SK-N-SH (cell line): ENCODE data around the gene PARVA.

Experiments used
- EP300 ChIP-seq, 2 experiments: IDR thresholded peaks; 2 replicates each; pipeline versions ENCODE4 v1.4.0 to v1.6.1; 2012; ENCODE audit warnings: borderline replicate concordance in 1 of 2, low read depth in 1 of 2, low read length in 1 of 2
- EZH2phosphoT487 ChIP-seq: fragments of 200-600 bp; sonication (generic); IDR thresholded peaks from 2 replicates; pipeline ENCODE4 v1.6.1; 2017; ENCODE audit warnings: low read depth, mixed run types, mild to moderate bottlenecking, antibody characterized with exemption, moderate library complexity, borderline replicate concordance
- FOXM1 ChIP-seq: IDR thresholded peaks from 2 replicates; pipeline ENCODE4 v1.4.0; 2012; ENCODE audit warnings: low read depth, mild to moderate bottlenecking
- NFIC ChIP-seq: IDR thresholded peaks from 2 replicates; pipeline ENCODE4 v1.4.0; 2012; ENCODE audit warnings: borderline replicate concordance
- POLR2AphosphoS5 ChIP-seq: IDR thresholded peaks from 2 replicates; pipeline ENCODE4 v1.6.1; 2012; ENCODE audit warnings: low read depth, low read length
- RAD21 ChIP-seq: IDR thresholded peaks from 2 replicates; pipeline ENCODE4 v1.6.1; 2012; ENCODE audit warnings: mild to moderate bottlenecking, low read length
- SIN3A ChIP-seq: IDR thresholded peaks from 2 replicates; pipeline ENCODE4 v1.6.1; 2012; ENCODE audit warnings: low read depth, mild to moderate bottlenecking, low read length, moderate library complexity, borderline replicate concordance
- SMC3 ChIP-seq: IDR thresholded peaks from 2 replicates; pipeline ENCODE4 v1.6.1; 2012; ENCODE audit warnings: low read depth, low read length, improper control_type of control experiment
- TAF1 ChIP-seq: IDR thresholded peaks from 2 replicates; pipeline ENCODE4 v1.6.1; 2012; ENCODE audit warnings: low read depth, mild to moderate bottlenecking, low read length, moderate library complexity, borderline replicate concordance
- TEAD4 ChIP-seq: IDR thresholded peaks from 2 replicates; pipeline ENCODE4 v1.4.0; 2012; ENCODE audit warnings: mild to moderate bottlenecking, borderline replicate concordance; ENCODE audit not compliant: insufficient read depth
- TF ChIP-seq, protein P1 (sequence below): IDR thresholded peaks from 2 replicates; pipeline ENCODE4 v1.4.0; 2012; ENCODE audit warnings: low read depth
- TF ChIP-seq, protein P2 (sequence below): fragments of 200-600 bp; sonication (generic); IDR thresholded peaks from 2 replicates; pipeline ENCODE4 v1.6.1; 2017; ENCODE audit warnings: antibody characterized with exemption, mild to moderate bottlenecking, moderate library complexity
- TF ChIP-seq, protein P3 (sequence below): IDR thresholded peaks from 2 replicates; pipeline ENCODE4 v1.6.1; 2012; ENCODE audit warnings: mild to moderate bottlenecking, low read depth, low read length, moderate library complexity

DNA sequence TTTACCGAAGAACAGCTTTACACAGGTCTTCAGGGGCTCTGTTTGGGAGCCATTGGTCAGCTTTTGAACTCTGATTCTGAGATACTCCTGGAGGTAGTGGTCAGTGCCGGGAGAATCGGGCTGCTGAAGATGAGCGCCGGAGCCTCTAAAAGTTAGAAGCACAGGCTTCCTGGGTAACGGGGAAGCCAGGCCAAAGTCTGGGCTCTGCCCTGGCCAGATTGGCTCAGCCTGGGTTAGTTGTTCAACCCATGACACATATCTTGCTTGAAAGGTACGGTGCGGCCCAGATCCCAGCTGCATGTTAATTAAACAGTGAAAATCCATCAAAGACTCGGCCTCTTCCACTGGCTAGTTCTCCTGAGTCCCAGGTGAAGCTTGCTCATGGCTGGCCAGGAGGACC, 18.0 kb downstream of the PARVA start:
- TF ChIP-seq, protein P1, sequence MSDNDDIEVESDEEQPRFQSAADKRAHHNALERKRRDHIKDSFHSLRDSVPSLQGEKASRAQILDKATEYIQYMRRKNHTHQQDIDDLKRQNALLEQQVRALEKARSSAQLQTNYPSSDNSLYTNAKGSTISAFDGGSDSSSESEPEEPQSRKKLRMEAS: no peak
- TF ChIP-seq RAD21 (no peak), NFIC (no peak), FOXM1 (no peak), TAF1 (no peak), SMC3 (no peak), SIN3A (no peak), TEAD4 (no peak), POLR2AphosphoS5 (no peak), EZH2phosphoT487 (no peak), EP300 (IDR thresholded peaks at IDR 0.05; ENCODE audit: borderline replicate concordance in 1 of 2, low read depth in 1 of 2, low read length in 1 of 2) (no peak)
- TF ChIP-seq, protein P2, sequence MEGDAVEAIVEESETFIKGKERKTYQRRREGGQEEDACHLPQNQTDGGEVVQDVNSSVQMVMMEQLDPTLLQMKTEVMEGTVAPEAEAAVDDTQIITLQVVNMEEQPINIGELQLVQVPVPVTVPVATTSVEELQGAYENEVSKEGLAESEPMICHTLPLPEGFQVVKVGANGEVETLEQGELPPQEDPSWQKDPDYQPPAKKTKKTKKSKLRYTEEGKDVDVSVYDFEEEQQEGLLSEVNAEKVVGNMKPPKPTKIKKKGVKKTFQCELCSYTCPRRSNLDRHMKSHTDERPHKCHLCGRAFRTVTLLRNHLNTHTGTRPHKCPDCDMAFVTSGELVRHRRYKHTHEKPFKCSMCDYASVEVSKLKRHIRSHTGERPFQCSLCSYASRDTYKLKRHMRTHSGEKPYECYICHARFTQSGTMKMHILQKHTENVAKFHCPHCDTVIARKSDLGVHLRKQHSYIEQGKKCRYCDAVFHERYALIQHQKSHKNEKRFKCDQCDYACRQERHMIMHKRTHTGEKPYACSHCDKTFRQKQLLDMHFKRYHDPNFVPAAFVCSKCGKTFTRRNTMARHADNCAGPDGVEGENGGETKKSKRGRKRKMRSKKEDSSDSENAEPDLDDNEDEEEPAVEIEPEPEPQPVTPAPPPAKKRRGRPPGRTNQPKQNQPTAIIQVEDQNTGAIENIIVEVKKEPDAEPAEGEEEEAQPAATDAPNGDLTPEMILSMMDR: no peak
- TF ChIP-seq, protein P3, sequence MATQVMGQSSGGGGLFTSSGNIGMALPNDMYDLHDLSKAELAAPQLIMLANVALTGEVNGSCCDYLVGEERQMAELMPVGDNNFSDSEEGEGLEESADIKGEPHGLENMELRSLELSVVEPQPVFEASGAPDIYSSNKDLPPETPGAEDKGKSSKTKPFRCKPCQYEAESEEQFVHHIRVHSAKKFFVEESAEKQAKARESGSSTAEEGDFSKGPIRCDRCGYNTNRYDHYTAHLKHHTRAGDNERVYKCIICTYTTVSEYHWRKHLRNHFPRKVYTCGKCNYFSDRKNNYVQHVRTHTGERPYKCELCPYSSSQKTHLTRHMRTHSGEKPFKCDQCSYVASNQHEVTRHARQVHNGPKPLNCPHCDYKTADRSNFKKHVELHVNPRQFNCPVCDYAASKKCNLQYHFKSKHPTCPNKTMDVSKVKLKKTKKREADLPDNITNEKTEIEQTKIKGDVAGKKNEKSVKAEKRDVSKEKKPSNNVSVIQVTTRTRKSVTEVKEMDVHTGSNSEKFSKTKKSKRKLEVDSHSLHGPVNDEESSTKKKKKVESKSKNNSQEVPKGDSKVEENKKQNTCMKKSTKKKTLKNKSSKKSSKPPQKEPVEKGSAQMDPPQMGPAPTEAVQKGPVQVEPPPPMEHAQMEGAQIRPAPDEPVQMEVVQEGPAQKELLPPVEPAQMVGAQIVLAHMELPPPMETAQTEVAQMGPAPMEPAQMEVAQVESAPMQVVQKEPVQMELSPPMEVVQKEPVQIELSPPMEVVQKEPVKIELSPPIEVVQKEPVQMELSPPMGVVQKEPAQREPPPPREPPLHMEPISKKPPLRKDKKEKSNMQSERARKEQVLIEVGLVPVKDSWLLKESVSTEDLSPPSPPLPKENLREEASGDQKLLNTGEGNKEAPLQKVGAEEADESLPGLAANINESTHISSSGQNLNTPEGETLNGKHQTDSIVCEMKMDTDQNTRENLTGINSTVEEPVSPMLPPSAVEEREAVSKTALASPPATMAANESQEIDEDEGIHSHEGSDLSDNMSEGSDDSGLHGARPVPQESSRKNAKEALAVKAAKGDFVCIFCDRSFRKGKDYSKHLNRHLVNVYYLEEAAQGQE: no peak
